K562 (cell line): ENCODE results near the gene ASPHD2. TPM values are rescaled to one million over a fixed set of nuclear protein-coding genes. Genes with fewer than 3 reads are reported as not detected.

ENCODE experiments used
- CEBPB ChIP-seq: fragments of 450-650 bp; IDR thresholded peaks from 2 replicates; pipeline ENCODE4 v1.6.1; 2016; ENCODE audit warnings: missing genetic modification characterization, missing compliant biosample characterization
- HNRNPH1 ChIP-seq: fragments of 200-400 bp; formaldehyde crosslinking; optimal IDR thresholded peaks from 2 replicates; pipeline ENCODE3; 2017; ENCODE audit warnings: low read depth, mild to moderate bottlenecking, low read length, moderate library complexity
- KDM1A ChIP-seq, 2 experiments: fragments of 450-650 bp; IDR thresholded peaks; 2 replicates each; pipeline ENCODE4 v1.6.1; 2016; ENCODE audit warnings: mild to moderate bottlenecking in 2 of 2
- MYBL2 ChIP-seq, 2 experiments: fragments of 450-650 bp in 1 of 2; sonication (generic) in 1 of 2; formaldehyde crosslinking in 1 of 2; IDR thresholded peaks; 2 replicates each; pipeline versions ENCODE4 v1.6.1 to v1.8.1; 2017 to 2022; ENCODE audit warnings: borderline replicate concordance in 1 of 2, inconsistent platforms in 1 of 2, low read depth in 1 of 2, mild to moderate bottlenecking in 1 of 2, missing genetic modification reagents in 1 of 2, moderate library complexity in 1 of 2
- MYC ChIP-seq, 2 experiments: fragments of 250-450 bp in 1 of 2; sonication (Bioruptor Pico) in 1 of 2; IDR thresholded peaks; 2 replicates each; pipeline versions ENCODE4 v1.5.1 to v1.6.1; 2012 to 2021; ENCODE audit warnings: low read depth in 2 of 2, borderline replicate concordance in 1 of 2, improper control_type of control experiment in 1 of 2, low read length in 1 of 2, mild to moderate bottlenecking in 1 of 2, moderate library complexity in 1 of 2
- NFRKB ChIP-seq: fragments of 450-650 bp; IDR thresholded peaks from 2 replicates; pipeline ENCODE4 v1.6.1; 2016; ENCODE audit warnings: low read depth
- RBFOX2 ChIP-seq: fragments of 200-400 bp; formaldehyde crosslinking; IDR thresholded peaks from 2 replicates; pipeline ENCODE4 v1.6.1; 2017; ENCODE audit warnings: low read depth, mild to moderate bottlenecking, low read length, moderate library complexity
- SAFB2 ChIP-seq: fragments of 200-400 bp; formaldehyde crosslinking; IDR thresholded peaks from 2 replicates; pipeline ENCODE4 v1.6.1; 2018; ENCODE audit warnings: borderline replicate concordance, low read length, low read depth, moderate library complexity; ENCODE audit not compliant: severe bottlenecking
- SMARCA4 ChIP-seq: fragments of 450-650 bp; IDR thresholded peaks from 2 replicates; pipeline ENCODE4 v1.6.1; 2016
- TAF15 ChIP-seq: fragments of 200-400 bp; formaldehyde crosslinking; IDR thresholded peaks from 2 replicates; pipeline ENCODE4 v1.6.1; 2017; ENCODE audit warnings: mild to moderate bottlenecking, low read depth, low read length, moderate library complexity
- ZNF384 ChIP-seq: IDR thresholded peaks from 2 replicates; pipeline ENCODE4 v1.6.1; 2012; ENCODE audit warnings: low read depth, low read length, improper control_type of control experiment
- polyA plus RNA-seq, 8 experiments: library from polyadenylated mRNA; depleted of rRNA in 4 of 8; stranded (reverse) in 5 of 8; unstranded in 3 of 8; fragments of >200 nt; fragmentation: Nextera tagmentation in 2 of 8; fragmentation: Illumina TruSeq in 1 of 8; extraction: Ambion mirVana in 2 of 8; extraction: Trizol in 1 of 8; gene quantifications; 2 replicates each; pipeline versions ENCODE4 v1.2.1 to v1.2.3, GENCODE V29; 2011 to 2014; ENCODE audit warnings: inconsistent platforms in 1 of 8, missing spikeins in 1 of 8
- total RNA-seq, 7 experiments: library from RNA; depleted of rRNA in 6 of 7; stranded (reverse); fragments of >200 nt in 6 of 7; fragmentation: Illumina TruSeq in 2 of 7; extraction: Trizol in 2 of 7; gene quantifications; 2 replicates each; pipeline versions ENCODE4 v1.2.1 to v1.2.3, GENCODE V29; 2011 to 2021; ENCODE audit warnings: low replicate concordance in 1 of 7
- TF ChIP-seq, protein P1 (sequence below): fragments of 200-600 bp; sonication (generic); IDR thresholded peaks from one replicate; pipeline ENCODE4 v1.6.1; 2012; ENCODE audit warnings: mild to moderate bottlenecking, low read depth, low read length, inconsistent platforms
- TF ChIP-seq, protein P2 (sequence below), 3 experiments: IDR thresholded peaks in 2 of 3; conservative IDR thresholded peaks in 1 of 3; 2 replicates each; pipeline ENCODE4 v1.5.1; 2011 to 2012; ENCODE audit warnings: low read length in 3 of 3, mild to moderate bottlenecking in 3 of 3, control low read depth in 2 of 3, improper control_type of control experiment in 1 of 3, inconsistent platforms in 1 of 3, low read depth in 1 of 3, mixed read lengths in 1 of 3, moderate library complexity in 1 of 3; ENCODE audit not compliant: insufficient read depth in 2 of 3

Gene ASPHD2
- total and polyA plus RNA-seq, 9 of the 15 experiments (the other 6 are each of a cell fraction or from before 2014, with no cell fraction given), result 0.18 to 0.64 (median 0.36) TPM

DNA sequence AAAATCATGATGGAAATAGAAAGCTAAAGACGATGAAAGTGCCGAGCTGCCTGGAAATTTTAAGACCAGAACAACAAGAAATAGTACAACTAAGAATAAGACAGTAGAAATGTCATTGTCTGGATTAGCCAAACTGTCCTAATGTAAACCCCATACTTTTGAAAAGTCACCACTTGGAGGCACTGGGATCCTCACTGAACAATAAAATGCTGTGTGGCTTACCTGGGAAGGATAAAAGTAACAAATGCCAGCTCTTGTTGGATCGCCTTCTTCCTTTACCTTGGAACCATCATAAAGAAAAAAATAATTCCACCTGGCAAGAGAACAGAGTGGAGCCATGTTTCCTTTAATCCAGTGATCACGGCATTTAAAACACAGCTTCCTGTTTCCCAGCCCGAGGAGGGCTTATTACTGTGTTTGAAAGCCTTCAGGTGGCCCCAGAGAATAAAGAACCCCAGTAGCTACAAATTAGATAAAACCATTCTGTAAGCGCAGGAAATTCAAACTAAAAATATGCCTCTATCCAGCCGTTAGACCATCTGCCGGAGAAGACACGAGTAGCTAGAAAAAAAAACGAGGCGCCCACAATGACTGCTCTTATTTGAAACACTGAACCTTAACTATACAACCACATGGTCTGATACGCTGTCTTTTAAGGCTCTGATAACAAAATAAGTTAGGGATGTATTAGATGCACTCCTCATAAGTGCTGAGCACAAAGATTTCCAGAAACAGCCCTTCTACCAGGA is 50.2 kb downstream of the ASPHD2 start (continued):
- TF ChIP-seq, protein P1, sequence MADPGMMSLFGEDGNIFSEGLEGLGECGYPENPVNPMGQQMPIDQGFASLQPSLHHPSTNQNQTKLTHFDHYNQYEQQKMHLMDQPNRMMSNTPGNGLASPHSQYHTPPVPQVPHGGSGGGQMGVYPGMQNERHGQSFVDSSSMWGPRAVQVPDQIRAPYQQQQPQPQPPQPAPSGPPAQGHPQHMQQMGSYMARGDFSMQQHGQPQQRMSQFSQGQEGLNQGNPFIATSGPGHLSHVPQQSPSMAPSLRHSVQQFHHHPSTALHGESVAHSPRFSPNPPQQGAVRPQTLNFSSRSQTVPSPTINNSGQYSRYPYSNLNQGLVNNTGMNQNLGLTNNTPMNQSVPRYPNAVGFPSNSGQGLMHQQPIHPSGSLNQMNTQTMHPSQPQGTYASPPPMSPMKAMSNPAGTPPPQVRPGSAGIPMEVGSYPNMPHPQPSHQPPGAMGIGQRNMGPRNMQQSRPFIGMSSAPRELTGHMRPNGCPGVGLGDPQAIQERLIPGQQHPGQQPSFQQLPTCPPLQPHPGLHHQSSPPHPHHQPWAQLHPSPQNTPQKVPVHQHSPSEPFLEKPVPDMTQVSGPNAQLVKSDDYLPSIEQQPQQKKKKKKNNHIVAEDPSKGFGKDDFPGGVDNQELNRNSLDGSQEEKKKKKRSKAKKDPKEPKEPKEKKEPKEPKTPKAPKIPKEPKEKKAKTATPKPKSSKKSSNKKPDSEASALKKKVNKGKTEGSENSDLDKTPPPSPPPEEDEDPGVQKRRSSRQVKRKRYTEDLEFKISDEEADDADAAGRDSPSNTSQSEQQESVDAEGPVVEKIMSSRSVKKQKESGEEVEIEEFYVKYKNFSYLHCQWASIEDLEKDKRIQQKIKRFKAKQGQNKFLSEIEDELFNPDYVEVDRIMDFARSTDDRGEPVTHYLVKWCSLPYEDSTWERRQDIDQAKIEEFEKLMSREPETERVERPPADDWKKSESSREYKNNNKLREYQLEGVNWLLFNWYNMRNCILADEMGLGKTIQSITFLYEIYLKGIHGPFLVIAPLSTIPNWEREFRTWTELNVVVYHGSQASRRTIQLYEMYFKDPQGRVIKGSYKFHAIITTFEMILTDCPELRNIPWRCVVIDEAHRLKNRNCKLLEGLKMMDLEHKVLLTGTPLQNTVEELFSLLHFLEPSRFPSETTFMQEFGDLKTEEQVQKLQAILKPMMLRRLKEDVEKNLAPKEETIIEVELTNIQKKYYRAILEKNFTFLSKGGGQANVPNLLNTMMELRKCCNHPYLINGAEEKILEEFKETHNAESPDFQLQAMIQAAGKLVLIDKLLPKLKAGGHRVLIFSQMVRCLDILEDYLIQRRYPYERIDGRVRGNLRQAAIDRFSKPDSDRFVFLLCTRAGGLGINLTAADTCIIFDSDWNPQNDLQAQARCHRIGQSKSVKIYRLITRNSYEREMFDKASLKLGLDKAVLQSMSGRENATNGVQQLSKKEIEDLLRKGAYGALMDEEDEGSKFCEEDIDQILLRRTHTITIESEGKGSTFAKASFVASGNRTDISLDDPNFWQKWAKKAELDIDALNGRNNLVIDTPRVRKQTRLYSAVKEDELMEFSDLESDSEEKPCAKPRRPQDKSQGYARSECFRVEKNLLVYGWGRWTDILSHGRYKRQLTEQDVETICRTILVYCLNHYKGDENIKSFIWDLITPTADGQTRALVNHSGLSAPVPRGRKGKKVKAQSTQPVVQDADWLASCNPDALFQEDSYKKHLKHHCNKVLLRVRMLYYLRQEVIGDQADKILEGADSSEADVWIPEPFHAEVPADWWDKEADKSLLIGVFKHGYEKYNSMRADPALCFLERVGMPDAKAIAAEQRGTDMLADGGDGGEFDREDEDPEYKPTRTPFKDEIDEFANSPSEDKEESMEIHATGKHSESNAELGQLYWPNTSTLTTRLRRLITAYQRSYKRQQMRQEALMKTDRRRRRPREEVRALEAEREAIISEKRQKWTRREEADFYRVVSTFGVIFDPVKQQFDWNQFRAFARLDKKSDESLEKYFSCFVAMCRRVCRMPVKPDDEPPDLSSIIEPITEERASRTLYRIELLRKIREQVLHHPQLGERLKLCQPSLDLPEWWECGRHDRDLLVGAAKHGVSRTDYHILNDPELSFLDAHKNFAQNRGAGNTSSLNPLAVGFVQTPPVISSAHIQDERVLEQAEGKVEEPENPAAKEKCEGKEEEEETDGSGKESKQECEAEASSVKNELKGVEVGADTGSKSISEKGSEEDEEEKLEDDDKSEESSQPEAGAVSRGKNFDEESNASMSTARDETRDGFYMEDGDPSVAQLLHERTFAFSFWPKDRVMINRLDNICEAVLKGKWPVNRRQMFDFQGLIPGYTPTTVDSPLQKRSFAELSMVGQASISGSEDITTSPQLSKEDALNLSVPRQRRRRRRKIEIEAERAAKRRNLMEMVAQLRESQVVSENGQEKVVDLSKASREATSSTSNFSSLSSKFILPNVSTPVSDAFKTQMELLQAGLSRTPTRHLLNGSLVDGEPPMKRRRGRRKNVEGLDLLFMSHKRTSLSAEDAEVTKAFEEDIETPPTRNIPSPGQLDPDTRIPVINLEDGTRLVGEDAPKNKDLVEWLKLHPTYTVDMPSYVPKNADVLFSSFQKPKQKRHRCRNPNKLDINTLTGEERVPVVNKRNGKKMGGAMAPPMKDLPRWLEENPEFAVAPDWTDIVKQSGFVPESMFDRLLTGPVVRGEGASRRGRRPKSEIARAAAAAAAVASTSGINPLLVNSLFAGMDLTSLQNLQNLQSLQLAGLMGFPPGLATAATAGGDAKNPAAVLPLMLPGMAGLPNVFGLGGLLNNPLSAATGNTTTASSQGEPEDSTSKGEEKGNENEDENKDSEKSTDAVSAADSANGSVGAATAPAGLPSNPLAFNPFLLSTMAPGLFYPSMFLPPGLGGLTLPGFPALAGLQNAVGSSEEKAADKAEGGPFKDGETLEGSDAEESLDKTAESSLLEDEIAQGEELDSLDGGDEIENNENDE, result no peak
- TF ChIP-seq SAFB2 (no peak), TAF15 (no peak), ZNF384 (peak; percentile 51; the same call in 1 of the 2 replicates), MYBL2 (IDR thresholded peaks at IDR 0.05; ENCODE audit: low read depth) (peak; percentile 51; the same call in 1 of the 2 replicates), MYBL2 (CRISPR knock-in tag; IDR thresholded peaks at IDR 0.05; ENCODE audit: borderline replicate concordance) (no peak), RBFOX2 (0 out of 2 replicates have a peak, but pooled peaks have one; percentile 16), HNRNPH1 (no peak), KDM1A (IDR thresholded peaks at IDR 0.05) (no peak), SMARCA4 (0 out of 2 replicates have a peak, but pooled peaks have one; percentile 9), CEBPB (tag) (no peak), NFRKB (0 out of 2 replicates have a peak, but pooled peaks have one; percentile 20), MYC (IDR thresholded peaks at IDR 0.05; ENCODE audit: low read depth, low read length) (peak; percentile 41; the same call in 1 of the 2 replicates), MYC (CRISPR knock-in tag; IDR thresholded peaks at IDR 0.05; ENCODE audit: borderline replicate concordance, low read depth) (no peak)
- TF ChIP-seq, protein P2, sequence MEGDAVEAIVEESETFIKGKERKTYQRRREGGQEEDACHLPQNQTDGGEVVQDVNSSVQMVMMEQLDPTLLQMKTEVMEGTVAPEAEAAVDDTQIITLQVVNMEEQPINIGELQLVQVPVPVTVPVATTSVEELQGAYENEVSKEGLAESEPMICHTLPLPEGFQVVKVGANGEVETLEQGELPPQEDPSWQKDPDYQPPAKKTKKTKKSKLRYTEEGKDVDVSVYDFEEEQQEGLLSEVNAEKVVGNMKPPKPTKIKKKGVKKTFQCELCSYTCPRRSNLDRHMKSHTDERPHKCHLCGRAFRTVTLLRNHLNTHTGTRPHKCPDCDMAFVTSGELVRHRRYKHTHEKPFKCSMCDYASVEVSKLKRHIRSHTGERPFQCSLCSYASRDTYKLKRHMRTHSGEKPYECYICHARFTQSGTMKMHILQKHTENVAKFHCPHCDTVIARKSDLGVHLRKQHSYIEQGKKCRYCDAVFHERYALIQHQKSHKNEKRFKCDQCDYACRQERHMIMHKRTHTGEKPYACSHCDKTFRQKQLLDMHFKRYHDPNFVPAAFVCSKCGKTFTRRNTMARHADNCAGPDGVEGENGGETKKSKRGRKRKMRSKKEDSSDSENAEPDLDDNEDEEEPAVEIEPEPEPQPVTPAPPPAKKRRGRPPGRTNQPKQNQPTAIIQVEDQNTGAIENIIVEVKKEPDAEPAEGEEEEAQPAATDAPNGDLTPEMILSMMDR (IDR thresholded peaks at IDR 0.05 in 2 of 3, conservative IDR thresholded peaks at IDR 0.05 in 1 of 3; ENCODE audit: insufficient read depth in 2 of 3, low read depth in 1 of 3, low read length in 3 of 3), result peak in 2 of 3 experiments; percentile 14 to 24; a peak in 1 of 6 replicates
